HL-60/S4 treated with phorbol 12-myristate 13-acetate at 8.2 ng/mL for 4 days and 3 days (cell line): Measurements from ENCODE around the gene TACC3.

Experiments
- in situ Hi-C: fragments of 300-500 bp; cut with MboI; formaldehyde crosslinking; loops from 2 replicates; pipeline ENCODE4 v1.15.0; 2022; ENCODE audit warnings: low sequenced_read_pairs

The TACC3 gene

DNA sequence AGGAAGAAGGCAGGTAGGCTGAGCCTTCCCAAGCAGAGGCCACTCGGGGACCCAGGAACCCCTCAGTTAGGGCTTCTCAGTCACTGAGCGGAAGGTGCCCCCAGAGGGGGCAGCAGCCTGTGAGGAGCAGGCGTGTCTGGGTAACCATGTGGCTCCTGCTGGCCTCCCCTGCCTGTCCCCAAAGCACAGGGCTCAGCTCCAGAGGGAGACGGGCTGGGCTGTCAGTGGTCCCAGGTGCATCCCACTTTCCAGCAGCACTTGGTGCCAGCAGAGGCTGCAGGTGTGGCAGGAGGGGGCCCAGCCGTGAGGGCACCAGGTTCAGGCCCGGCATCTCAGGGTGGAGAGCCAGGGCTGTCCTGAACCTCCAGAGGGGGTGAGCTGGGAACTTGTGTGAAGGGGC lies 22.7 kb downstream of the TACC3 start:
- in situ Hi-C loops, result loop anchor here (10.0 kb wide), 1 partner anchor 161 kb away; no protein-coding TSS in a partner anchor

DNA sequence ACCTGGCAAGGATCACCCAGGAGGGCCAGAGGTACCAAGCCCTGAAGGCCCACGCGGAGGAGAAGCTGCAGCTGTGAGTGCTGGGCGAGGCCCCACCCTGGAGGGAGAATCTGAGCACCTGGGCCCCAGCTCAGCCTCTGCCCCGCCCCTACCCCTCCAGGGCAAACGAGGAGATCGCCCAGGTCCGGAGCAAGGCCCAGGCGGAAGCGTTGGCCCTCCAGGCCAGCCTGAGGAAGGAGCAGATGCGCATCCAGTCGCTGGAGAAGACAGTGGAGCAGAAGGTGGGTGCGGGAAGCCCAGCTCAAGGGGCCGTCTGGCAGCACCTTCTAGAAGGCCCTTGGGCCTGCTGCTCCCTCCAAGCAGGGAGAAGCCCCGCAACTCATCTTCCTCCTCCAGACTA lies 23.2 kb downstream of the TACC3 start:
- in situ Hi-C loops, result loop anchor here (10.0 kb wide), 1 partner anchor 160 kb away; no protein-coding TSS in a partner anchor

DNA sequence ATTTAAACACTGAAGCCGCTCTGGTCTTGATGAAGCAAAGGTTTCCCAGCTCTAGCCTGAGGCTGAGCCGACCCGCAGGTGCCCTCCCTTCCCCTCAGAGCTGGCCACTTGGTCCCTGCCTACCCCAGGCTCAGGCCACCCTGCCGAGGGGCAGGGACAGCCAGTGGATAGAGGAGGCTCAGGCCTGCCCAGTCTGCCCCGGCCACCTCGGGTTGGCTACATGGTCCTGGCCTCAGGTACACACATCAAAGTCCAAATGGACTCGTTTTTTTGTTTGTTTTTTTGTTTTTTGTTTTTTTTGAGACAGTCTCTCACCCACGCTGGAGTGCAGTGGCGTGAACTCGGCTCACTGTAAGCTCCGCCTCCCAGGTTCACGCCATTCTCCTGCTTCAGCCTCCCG lies 23.8 kb downstream of the TACC3 start:
- in situ Hi-C loops, result loop anchor here (10.0 kb wide), 1 partner anchor 160 kb away; no protein-coding TSS in a partner anchor

DNA sequence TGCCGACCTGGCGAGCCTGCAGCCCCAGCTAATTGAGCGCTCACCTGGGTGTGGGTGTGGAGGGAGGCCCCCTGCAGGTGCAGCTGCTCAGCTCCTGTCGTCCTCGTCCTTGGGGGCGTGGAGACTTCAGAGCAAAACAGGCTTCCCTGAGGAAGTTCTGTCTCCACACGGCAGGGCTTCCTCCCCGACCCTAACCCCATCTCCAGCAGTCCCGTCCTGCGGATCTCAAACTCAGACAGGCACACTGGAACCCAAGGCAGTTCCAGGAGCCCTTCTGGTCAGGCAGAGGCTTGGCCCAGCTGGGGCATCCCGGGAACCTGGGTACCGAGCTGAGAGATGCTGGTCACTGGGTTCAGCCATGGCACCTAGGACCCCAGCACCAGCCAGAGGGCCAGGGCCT lies 24.4 kb downstream of the TACC3 start:
- in situ Hi-C loops, result loop anchor here (10.0 kb wide), 1 partner anchor 159 kb away; no protein-coding TSS in a partner anchor

DNA sequence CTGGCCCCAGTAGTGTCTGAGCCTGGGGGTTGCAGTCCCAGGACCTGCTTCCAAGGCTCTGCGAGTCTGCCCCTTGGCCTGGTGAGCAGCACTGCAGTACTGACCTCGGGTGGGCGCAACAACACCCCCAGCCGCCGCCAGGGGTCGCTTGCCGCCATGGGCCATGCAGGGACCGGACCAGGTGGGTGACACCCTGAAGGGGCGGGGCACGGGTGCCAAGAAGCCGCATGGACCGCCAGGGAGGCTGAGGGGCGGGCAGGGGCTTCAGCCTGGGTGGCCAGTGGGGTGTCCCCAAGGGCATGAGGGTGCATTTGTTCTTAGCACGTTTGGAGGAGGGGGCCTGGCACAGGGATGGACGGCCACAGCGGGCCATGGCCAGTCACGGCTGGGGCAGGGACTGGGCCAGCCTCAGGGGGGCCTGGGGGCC lies 25.0 kb downstream of the TACC3 start:
- in situ Hi-C loops, result loop anchor here (10.0 kb wide), 1 partner anchor 159 kb away; no protein-coding TSS in a partner anchor

DNA sequence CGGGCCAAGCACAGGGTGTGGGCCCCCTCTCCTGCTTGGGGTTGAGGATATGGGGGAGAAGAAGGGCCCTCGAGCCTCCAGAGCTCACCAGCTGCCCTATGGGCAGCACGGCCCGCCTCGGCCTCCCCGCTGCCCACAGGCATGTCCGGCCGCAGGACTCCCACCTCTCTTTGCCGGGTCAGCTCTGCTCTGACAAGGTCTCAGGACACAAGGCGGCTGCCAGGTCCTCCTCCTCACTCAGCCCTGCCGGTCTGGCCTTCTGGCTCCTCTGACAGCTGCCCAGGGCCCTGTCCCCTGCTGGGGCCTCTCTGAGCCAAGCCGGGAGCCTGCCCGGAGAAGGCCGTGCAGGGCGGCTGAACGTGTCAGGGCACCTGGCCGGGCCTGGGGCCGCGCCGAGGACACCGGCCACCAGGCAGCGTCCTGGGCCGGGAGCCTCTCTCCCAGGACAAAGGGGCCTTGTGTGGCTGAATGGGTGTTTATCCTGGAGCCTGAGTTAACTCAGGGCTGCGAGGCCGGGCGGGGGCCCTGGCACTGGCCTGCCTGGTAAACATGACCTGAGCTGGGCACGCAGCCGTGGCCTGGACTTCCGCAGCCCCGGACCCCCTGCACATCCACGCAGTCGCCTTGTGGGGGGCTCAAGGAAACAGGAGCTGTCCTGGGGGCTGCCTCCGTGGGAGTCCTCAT lies 25.7 kb downstream of the TACC3 start:
- in situ Hi-C loops, result loop anchor here (10.0 kb wide), 1 partner anchor 158 kb away; no protein-coding TSS in a partner anchor

DNA sequence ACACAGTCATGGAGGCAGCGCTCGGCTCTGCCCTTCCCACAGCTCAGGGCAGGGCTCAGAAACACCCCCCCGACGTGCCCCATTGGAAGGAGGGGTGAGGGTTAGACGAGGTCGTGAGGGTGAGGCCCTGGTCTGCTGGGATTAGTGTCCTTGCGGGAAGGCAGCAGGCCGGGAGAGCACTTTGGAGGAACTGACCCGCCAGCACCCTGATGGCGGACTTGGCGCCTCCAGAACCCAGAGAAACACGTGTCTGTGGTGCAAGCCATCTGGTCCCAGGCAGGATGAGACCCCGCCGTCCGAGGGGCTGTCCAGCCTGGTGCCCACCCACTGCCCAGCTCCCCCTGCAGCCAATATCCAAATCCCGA lies 26.3 kb downstream of the TACC3 start:
- in situ Hi-C loops, result loop anchor here (10.0 kb wide), 1 partner anchor 157 kb away; no protein-coding TSS in a partner anchor

DNA sequence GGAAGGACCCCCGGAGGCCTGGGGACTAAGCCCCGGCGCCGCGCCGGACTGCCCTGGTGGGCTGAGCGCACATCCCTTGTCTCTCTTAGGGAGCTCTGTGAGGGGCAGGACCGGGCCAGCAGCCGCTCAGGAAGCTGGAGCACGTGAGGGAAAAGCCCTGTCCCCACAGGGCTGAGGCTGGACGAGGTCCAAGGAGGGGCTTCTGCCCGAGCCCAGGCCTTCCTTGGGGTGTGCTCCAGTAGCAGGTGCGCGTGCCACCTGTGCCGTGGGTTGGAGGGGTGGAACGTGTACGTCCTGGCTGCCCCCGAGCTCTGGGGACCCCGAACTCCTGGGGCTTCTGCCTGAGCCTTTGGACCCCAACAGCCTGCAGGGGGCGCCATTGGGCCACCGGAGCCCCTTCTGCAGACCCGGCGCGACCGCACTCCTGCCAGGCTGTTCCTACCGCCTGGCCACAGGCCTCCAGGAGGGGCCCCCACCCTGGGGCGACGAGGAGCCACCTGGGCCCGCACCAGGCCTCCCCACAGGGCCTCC lies 27.2 kb downstream of the TACC3 start:
- in situ Hi-C loops, result loop anchor here (10.0 kb wide), 1 partner anchor 156 kb away; no protein-coding TSS in a partner anchor

DNA sequence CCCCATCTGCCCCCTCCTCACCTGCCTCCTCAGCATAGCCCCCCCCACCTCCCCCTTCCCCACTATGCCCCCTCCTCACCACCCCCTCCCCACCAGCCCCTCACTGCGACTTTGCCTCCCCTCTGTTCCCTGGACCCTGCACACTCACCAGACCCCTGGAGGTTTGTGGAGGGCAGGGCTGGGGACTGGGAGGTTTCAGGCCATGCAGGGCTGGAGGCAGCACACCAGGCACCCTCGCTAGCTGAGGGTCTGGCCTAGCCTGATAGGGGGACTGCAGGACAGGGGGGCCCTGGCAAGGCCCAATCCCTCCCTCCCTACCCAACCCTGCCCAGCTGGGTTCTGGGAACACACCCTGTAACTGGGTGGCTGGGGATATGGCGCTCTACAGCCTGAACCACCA lies 28.0 kb downstream of the TACC3 start:
- in situ Hi-C loops, result loop anchor here (10.0 kb wide), 1 partner anchor 155 kb away; no protein-coding TSS in a partner anchor

DNA sequence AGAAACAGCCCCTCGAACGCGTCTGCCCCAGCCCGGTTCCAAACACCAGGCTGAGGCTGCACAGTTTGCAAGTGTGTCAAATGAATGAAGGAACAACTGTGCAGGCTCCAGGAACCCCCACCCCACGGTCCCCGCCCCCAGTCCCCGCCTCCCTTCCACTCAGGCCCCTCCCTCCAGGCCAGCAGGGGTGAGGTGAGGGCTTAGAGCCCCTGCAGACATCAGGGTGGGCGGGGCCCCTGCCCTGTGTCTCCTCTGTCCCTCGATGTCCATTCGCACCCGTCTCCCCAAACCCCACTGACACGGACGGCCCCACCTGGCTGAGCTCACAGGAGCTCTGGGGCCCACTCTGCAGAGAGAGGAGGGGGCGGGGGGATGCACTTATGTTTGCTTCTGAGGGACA lies 28.5 kb downstream of the TACC3 start:
- in situ Hi-C loops, result loop anchor here (10.0 kb wide), 1 partner anchor 155 kb away; no protein-coding TSS in a partner anchor

DNA sequence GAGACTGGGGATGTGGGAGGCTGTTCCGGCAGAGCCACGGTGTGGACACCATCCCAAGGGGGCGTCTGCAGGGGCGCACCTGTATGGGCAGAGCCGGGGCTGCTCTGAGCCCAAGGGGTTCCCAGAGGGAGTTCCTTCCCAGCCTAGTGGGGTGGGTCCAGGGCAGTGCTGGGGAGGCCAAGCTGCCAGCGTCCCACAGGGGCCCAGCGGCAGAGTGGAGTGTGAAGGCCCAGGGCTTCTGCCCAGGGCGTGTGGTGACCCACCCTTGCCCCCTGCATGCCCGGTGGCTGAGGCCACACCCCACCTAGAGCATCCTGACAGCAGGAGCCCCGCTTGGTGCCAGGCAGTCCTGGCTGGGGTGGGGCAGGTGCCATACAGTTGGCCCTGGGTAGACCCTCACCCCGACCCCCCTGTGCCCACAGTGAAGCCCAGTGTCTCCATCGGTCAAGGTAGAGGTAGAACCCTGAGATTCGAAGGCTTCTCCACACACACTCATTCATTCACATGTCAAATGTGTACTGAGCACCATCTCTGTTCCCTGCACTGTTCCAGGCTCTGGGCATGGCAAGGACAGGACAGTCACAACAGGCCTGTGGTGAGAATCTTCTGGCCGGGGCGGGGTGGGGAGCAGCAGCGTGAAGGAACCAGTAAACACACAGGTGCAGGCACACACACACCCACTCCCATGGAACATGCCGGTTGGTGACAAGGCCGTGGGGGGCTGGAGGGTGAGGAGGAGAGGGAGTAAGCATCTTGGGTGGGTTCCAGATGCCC lies 29.2 kb downstream of the TACC3 start:
- in situ Hi-C loops, result no loop called here

DNA sequence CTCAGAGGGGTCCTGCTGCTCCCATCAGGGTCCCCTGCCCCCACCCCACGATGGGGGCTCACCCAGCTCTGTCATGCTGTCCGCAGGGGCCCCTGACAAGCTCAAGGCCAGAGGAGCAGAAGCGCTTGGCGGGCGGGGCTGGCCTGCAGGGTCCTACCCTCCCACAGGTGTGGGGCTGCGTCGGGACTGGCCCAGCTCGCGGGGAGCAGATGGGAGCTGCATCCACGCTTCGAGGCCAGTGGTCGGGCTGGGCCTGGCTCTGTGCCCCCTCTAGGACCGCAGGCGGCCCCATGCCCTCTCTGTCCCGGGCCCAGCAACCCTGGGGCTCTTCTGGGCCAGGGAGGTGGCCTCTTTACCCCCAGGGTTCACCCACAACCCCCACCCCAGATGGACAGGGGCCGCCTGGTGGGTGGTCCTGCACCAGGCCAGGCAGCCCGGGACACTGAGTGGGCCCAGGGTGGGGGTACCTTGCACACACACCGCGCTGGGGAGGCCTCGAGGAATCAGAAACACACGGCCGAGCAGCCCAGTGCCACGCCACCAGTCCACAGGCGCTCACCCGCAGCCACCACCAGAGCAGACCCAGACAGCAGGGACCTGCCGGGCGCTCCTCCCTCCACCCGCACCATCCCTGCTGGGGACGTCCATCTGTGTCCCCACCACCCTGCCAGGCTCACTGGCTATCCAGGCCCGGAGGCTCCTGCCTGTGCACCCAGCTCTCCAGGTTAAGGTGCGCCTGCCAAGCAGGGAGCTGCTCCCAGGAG lies 30.0 kb downstream of the TACC3 start:
- in situ Hi-C loops, result no loop called here

DNA sequence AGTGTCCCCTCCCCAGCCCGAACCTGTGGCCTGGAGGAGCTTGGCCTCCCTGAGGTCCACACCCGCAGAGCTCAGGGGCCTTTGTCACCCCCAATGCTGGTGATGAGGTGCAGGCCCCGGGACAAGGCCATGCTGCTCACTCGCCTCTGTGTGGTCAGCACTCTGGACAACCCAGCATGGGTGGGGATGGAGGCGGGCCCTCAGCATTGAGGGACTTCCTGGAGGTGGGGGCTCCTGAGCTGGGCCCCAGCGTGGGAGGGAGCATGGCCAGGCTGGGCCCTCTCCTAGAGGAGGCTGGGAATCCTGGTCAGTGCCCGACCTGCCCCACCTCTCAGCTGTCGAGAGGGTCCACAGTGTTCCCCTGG lies 30.6 kb downstream of the TACC3 start:
- in situ Hi-C loops, result no loop called here

DNA sequence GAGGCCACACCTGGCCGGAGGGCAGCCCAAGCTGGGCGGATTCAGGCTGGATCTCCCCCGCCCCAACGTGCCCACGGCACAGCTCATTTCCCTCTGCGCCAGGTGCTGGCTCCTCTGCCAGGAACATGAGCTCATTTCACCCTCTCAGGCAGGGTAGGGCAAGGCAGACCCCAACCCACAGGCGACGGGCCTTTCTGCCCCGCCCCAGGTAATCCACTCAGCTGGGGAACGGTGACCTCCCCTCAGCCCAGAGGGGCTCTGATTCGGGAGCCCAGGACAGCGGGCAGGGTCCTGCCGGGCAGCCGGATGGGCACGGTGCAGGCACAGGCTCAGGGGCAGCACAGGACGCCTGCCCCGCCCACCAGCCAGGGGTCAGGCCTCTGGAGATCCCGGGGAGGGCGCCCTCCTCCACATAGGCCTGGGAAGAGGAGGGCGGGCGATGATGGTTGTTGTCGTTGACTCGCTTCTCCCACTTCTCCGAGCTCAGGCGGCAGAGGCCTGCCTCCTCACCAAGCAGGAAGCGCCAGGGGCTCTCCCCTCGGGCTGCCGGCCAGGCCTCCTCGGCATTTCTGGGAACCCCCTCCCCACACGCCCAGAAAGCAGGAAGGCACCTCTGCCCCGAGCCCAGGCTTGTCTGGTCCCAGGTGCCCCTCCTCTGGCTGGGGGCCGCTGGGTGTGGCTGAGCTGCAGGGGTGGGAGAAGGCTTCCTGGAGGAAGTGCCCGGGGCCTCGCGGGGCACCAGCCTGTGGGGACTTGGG lies 31.1 kb downstream of the TACC3 start:
- in situ Hi-C loops, result no loop called here

DNA sequence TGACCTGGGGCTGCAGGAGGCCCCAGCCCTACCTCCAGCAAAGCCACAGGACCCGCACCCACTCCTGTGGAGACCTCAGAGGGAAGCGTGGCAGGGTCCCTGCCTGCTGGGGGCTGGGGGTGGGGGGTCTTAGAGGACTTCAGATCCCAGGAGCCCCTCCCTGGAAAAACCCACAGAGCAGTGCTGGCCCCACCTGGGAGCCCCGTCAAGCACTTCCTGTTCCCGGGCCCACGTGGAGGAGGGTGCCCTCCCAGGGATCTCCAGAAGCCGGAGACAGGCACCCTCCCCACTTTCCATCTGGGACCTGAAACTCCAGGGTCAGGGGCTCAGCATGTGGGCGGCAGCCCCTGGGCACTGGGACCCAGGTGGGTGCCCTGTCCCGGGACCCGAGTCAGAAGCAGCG lies 32.0 kb downstream of the TACC3 start:
- in situ Hi-C loops, result no loop called here

DNA sequence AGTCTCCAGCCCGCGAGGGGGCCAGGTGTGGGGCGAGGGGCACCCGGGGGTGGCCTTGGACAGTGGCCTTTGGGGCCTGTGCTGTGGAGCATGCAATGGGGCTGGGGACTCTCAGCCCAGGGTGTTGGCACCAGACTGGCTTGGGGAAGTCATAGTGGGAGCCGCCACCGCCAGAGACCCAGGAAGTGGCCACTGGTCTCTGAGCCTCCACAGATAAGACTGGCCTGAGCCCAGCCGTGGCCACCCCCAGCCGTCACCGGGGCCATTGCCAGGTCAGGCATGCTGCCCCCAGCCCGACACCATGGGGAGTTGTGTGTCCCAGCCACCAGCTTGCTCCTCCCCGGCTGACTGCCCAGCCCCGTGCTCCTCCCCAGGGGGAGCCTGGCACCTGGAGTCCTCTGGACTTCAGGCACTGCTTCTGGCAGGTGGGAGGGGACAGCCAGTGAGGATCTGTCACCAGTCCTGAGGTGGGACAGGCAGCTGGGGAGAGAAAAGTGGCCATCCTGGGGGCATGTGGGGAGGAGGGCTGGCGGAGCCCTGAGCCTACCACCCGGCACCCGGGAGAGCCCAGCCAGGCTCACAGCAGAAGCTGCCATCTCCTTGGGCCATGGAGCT lies 32.5 kb downstream of the TACC3 start:
- in situ Hi-C loops, result no loop called here

DNA sequence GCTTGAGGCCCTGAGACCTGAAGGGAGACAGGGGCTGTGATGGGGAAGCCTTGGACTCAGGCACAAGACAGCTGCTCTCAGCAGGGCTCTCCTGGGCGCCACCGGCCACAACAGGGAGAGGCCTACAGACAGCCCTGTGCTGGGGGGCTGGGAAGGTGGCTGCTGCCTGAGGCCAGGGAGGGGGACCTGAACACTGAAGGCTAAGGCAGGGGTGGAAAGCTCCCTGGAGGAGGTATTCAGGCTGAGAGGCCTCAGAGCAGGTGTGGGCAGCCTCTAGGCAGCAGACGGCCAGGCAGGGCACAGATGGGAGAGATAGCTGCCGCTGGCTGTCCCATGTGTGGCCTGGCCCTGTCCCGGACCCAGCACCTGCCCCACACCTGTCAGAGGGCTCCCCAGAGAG lies 33.0 kb downstream of the TACC3 start:
- in situ Hi-C loops, result no loop called here

DNA sequence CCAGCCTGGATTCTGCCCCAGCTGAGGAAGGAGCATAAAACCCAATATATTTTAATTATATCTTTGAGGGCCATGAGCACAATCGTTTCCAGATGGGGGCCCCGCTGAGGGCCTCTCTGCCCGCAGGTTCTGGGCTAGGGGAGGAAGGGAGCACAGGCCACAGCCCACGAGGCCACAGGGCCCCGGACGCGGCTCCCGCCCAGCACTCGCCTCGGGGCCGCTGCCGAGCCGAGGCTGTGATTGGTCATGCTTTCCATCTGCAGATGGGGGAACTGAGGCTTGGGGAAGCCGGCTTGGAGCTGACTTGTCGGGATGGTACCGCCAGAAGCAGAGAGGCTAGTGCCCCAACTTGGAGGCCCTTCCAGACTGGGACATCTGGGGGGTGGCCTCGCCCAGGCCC lies 34.0 kb downstream of the TACC3 start:
- in situ Hi-C loops, result no loop called here

DNA sequence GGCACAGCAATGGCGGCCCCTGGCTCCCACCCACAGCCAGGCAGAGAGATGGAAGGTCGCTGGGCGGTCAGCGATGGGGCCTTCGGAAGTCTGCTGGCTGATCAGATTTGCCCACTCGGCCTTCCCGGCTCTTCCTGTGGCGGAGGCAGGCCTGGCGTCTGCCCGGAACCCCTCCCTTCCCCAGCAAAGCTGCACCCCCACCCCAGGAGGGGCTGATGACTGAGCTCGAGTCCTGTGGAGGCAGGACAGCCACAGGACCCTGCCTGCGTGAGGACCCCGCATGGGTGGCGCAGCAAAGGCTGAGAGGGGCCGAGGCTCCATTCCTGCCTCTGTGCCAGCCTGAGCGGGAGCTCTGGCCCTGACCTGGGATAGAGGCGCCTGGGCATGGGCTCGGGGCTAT lies 34.8 kb downstream of the TACC3 start:
- in situ Hi-C loops, result no loop called here
